HepG2 (cell line): Measurements from ENCODE around the gene PSPH. TPM values are rescaled to one million over a fixed set of nuclear protein-coding genes. Genes with fewer than 3 reads are reported as not detected.
A peak's percentile ranks its signal among the peaks of the same experiment; 100 is the strongest.

ENCODE experiments used
- CCDC6 ChIP-seq: sonication (generic); formaldehyde crosslinking; IDR thresholded peaks from 2 replicates; pipeline ENCODE4 v1.8.1; 2022; ENCODE audit warnings: mild to moderate bottlenecking, missing genetic modification reagents, moderate library complexity
- CEBPZ ChIP-seq: IDR thresholded peaks from 2 replicates; pipeline ENCODE4 v1.6.1; 2012; ENCODE audit warnings: low read length, improper control_type of control experiment
- IKZF1 ChIP-seq: fragments of 450-650 bp; IDR thresholded peaks from 2 replicates; pipeline ENCODE4 v1.7.1; 2016
- IKZF5 ChIP-seq: IDR thresholded peaks from 2 replicates; pipeline ENCODE4 v1.6.1; 2018; ENCODE audit warnings: missing genetic modification reagents, mild to moderate bottlenecking, missing compliant biosample characterization
- JDP2 ChIP-seq: sonication (generic); formaldehyde crosslinking; IDR thresholded peaks from 2 replicates; pipeline ENCODE4 v1.8.1; 2022; ENCODE audit warnings: missing genetic modification reagents, borderline replicate concordance
- MBD4 ChIP-seq: IDR thresholded peaks from 2 replicates; pipeline ENCODE4 v1.6.1; 2012; ENCODE audit warnings: low read length, inconsistent platforms, borderline replicate concordance
- MED1 ChIP-seq: sonication (generic); formaldehyde crosslinking; IDR thresholded peaks from 2 replicates; pipeline ENCODE4 v1.4.0; 2020; ENCODE audit warnings: missing genetic modification reagents
- MTF1 ChIP-seq: sonication (generic); formaldehyde crosslinking; IDR thresholded peaks from 2 replicates; pipeline ENCODE4 v1.5.0; 2020; ENCODE audit warnings: missing genetic modification reagents
- ZBTB7A ChIP-seq: sonication (generic); formaldehyde crosslinking; IDR thresholded peaks from 2 replicates; pipeline ENCODE4 v1.8.0; 2022; ENCODE audit warnings: mild to moderate bottlenecking, missing genetic modification reagents
- ZFP90 ChIP-seq: sonication (generic); formaldehyde crosslinking; IDR thresholded peaks from 2 replicates; pipeline ENCODE4 v1.8.0; 2022; ENCODE audit warnings: missing genetic modification reagents, mild to moderate bottlenecking, inconsistent platforms, borderline replicate concordance
- ZNF33B ChIP-seq: sonication (generic); formaldehyde crosslinking; IDR thresholded peaks from 2 replicates; pipeline ENCODE4 v1.5.1; 2020; ENCODE audit warnings: mild to moderate bottlenecking, missing genetic modification reagents
- ZNF407 ChIP-seq: sonication (generic); formaldehyde crosslinking; IDR thresholded peaks from one replicate; pipeline ENCODE4 v1.5.1; 2020; ENCODE audit warnings: mild to moderate bottlenecking, missing genetic modification reagents; ENCODE audit errors: not compliant biosample characterization
- ZNF543 ChIP-seq: sonication (generic); formaldehyde crosslinking; IDR thresholded peaks from 2 replicates; pipeline ENCODE4 v1.4.0; 2020; ENCODE audit warnings: mild to moderate bottlenecking, missing genetic modification reagents
- ZNF850 ChIP-seq: sonication (generic); formaldehyde crosslinking; conservative IDR thresholded peaks from 2 replicates; pipeline ENCODE4 v1.9.0; 2021; ENCODE audit warnings: mild to moderate bottlenecking, missing genetic modification reagents
- polyA plus RNA-seq, 8 experiments: library from polyadenylated mRNA; depleted of rRNA in 3 of 8; stranded (reverse) in 7 of 8; unstranded in 1 of 8; fragments of >200 nt; fragmentation: Illumina TruSeq in 4 of 8; extraction: Trizol in 4 of 8; gene quantifications; 2 replicates each; pipeline versions ENCODE4 v1.2.1 to v1.2.3, GENCODE V29; 2011 to 2016; ENCODE audit warnings: low read depth in 4 of 8, missing spikeins in 1 of 8, mixed read lengths in 1 of 8; ENCODE audit not compliant: insufficient read depth in 1 of 8
- total RNA-seq, 5 experiments: library from RNA; depleted of rRNA; stranded (reverse); fragments of >200 nt; fragmentation: Illumina TruSeq; extraction: Trizol; gene quantifications; 2 replicates each; pipeline ENCODE4 v1.2.3, GENCODE V29; 2016; ENCODE audit warnings: low read depth in 1 of 5
- TF ChIP-seq, protein P1 (sequence below): sonication (generic); formaldehyde crosslinking; IDR thresholded peaks from 2 replicates; pipeline ENCODE4 v1.5.0; 2020; ENCODE audit warnings: mild to moderate bottlenecking, missing genetic modification reagents, moderate library complexity

PSPH gene
- total and polyA plus RNA-seq, 2 of the 13 experiments (the other 11 are each of a cell fraction or from before 2014, with no cell fraction given) = 85.5 to 124 TPM

- TF ChIP-seq CEBPZ (no peak), ZBTB7A (0 out of 2 replicates have a peak, but pooled peaks have one; percentile 19), ZNF33B (CRISPR knock-in tag) (no peak), MED1 (CRISPR knock-in tag) (peak; percentile 80), CCDC6 (CRISPR knock-in tag) (peak; percentile 88), ZNF543 (CRISPR knock-in tag) (no peak), MBD4 (peak; percentile 47; the same call in 1 of the 2 replicates), MTF1 (no peak), JDP2 (CRISPR knock-in tag) (no peak), IKZF1 (no peak), ZNF850 (CRISPR knock-in tag) (peak; percentile 46; the same call in 1 of the 2 replicates), ZFP90 (CRISPR knock-in tag) (peak; percentile 57; the same call in 1 of the 2 replicates), ZNF407 (CRISPR knock-in tag) (peak; percentile 87), IKZF5 (peak; percentile 42; the same call in 1 of the 2 replicates)
- TF ChIP-seq, protein P1, sequence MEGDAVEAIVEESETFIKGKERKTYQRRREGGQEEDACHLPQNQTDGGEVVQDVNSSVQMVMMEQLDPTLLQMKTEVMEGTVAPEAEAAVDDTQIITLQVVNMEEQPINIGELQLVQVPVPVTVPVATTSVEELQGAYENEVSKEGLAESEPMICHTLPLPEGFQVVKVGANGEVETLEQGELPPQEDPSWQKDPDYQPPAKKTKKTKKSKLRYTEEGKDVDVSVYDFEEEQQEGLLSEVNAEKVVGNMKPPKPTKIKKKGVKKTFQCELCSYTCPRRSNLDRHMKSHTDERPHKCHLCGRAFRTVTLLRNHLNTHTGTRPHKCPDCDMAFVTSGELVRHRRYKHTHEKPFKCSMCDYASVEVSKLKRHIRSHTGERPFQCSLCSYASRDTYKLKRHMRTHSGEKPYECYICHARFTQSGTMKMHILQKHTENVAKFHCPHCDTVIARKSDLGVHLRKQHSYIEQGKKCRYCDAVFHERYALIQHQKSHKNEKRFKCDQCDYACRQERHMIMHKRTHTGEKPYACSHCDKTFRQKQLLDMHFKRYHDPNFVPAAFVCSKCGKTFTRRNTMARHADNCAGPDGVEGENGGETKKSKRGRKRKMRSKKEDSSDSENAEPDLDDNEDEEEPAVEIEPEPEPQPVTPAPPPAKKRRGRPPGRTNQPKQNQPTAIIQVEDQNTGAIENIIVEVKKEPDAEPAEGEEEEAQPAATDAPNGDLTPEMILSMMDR (CRISPR knock-in tag) = peak; percentile 63
These were observed 12.8 kb upstream of the PSPH start, which contains the start of gene SUMF2 (continued) for GRCh38 chr7:56063882-56064625.
